ENCODE measurements around the gene HSPA4. TPM values are rescaled to one million over a fixed set of nuclear protein-coding genes. Genes with fewer than 3 reads are reported as not detected.

HSPA4 gene
- total RNA-seq, 1 experiment from 2014 or later: 237 TPM

DNA sequence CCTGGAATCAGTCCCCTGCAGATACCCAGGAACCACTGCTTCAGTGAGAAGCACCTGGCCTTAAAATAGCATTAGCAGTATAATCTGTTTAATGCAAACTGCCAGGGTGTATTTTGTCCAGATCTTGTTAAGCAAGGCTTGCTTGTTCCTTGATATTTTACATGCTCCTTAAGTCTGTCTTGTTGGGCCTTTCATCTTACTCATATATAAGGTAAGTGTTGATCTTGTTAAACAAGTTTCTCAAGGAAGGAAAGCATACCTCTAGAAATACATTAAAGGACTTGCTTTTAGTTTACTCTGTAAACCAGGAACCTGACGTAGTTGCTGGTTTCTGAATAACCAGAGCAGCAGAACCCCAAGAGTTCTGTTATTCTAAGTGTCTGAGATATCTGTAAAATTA is 13.7 kb downstream of the HSPA4 start:
- DNase-seq: no peak
- intact Hi-C loops (cut with micrococcal nuclease; ENCODE audit: unreplicated experiment): no loop called here
- Histone ChIP-seq H3K4me3 (ENCODE audit: low read depth, low read length) (no peak overlapping the region), H3K9me3 (no peaks in the 10 kb centered on the region), H3K27me3 (replicated peaks; ENCODE audit: control insufficient read depth, insufficient read depth, low read length) (no peaks in the 10 kb centered on the region), H3K36me3 (ENCODE audit: control insufficient read depth, insufficient read depth, low read length) (no peaks in the 10 kb centered on the region; the same call in 1 of the 2 replicates), H3K4me1 (peaks cover 4% of the 10 kb centered on the region)
- Mint-ChIP-seq H3K36me3 (ENCODE audit: insufficient read depth, unreplicated experiment) (peaks cover 48% of the 10 kb centered on the region), H3K9me3 (ENCODE audit: unreplicated experiment) (no peaks in the 10 kb centered on the region), H3K4me3 (ENCODE audit: unreplicated experiment) (no peak overlapping the region), H3K27ac (ENCODE audit: unreplicated experiment) (no peak overlapping the region), H3K27me3 (ENCODE audit: insufficient read depth, unreplicated experiment) (no peaks in the 10 kb centered on the region), H3K4me1 (ENCODE audit: low read depth, unreplicated experiment) (peaks cover 8% of the 10 kb centered on the region)
- BruUV-seq (replicated peaks): no TSS peak
- POLR2A ChIA-PET: interaction anchor here (0.6 kb wide), 2 partner anchors 10 to 160 kb away, joined by 3 to 5 read pairs; no protein-coding TSS in a partner anchor
- TF ChIP-seq, protein P1, sequence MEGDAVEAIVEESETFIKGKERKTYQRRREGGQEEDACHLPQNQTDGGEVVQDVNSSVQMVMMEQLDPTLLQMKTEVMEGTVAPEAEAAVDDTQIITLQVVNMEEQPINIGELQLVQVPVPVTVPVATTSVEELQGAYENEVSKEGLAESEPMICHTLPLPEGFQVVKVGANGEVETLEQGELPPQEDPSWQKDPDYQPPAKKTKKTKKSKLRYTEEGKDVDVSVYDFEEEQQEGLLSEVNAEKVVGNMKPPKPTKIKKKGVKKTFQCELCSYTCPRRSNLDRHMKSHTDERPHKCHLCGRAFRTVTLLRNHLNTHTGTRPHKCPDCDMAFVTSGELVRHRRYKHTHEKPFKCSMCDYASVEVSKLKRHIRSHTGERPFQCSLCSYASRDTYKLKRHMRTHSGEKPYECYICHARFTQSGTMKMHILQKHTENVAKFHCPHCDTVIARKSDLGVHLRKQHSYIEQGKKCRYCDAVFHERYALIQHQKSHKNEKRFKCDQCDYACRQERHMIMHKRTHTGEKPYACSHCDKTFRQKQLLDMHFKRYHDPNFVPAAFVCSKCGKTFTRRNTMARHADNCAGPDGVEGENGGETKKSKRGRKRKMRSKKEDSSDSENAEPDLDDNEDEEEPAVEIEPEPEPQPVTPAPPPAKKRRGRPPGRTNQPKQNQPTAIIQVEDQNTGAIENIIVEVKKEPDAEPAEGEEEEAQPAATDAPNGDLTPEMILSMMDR (IDR thresholded peaks at IDR 0.05; ENCODE audit: insufficient read depth in 1 of 2, low read depth in 1 of 2, low read length in 1 of 2, severe bottlenecking in 1 of 2, unreplicated experiment in 1 of 2): no peak
- CTCF ChIA-PET: no interaction called here

DNA sequence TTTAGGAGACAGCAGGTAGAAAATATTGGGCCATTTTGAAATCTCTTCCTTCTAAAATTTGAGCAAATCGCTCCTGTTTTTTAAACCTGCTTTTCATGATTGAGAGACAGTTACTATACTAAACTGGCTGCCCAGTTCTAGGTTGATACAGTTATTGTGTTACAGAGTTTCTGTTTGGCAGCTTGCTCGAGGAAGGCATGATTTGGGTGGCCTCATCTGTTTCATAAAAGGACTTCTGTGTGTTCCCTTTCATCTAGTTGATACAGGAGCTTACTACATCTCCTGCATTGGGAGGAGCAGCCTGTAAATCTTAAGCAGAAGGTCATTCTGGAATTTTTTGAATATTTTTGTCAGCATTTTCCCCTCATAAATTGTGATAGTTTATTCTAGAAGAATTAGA is 14.2 kb downstream of the HSPA4 start:
- no peaks in the 10 kb centered on the region for H3K9me3 Mint-ChIP-seq (ENCODE audit: unreplicated experiment)
- no peaks in the 10 kb centered on the region for H3K27me3 ChIP-seq (replicated peaks; ENCODE audit: control insufficient read depth, insufficient read depth, low read length)
- H3K36me3 Mint-ChIP-seq (ENCODE audit: insufficient read depth, unreplicated experiment): peaks cover 54% of the 10 kb centered on the region
- peaks cover 4% of the 10 kb centered on the region for H3K4me1 ChIP-seq
- no peak overlapping the region for H3K27ac Mint-ChIP-seq (ENCODE audit: unreplicated experiment)
- intact Hi-C loops (cut with micrococcal nuclease; ENCODE audit: unreplicated experiment): no loop called here
- TF ChIP-seq, protein P1 (IDR thresholded peaks at IDR 0.05; ENCODE audit: insufficient read depth in 1 of 2, low read depth in 1 of 2, low read length in 1 of 2, severe bottlenecking in 1 of 2, unreplicated experiment in 1 of 2): no peak
- no peak overlapping the region for H3K4me3 Mint-ChIP-seq (ENCODE audit: unreplicated experiment)
- DNase-seq: no peak
- BruUV-seq (replicated peaks): no TSS peak
- H3K36me3 ChIP-seq (ENCODE audit: control insufficient read depth, insufficient read depth, low read length): peaks cover 3% of the 10 kb centered on the region; the same call in 1 of the 2 replicates
- no peaks in the 10 kb centered on the region for H3K9me3 ChIP-seq
- no peak overlapping the region for H3K4me3 ChIP-seq (ENCODE audit: low read depth, low read length)
- H3K4me1 Mint-ChIP-seq (ENCODE audit: low read depth, unreplicated experiment): peaks cover 8% of the 10 kb centered on the region
- ChIA-PET POLR2A (interaction anchor here (0.6 kb wide), 1 partner anchor 160 kb away, joined by 3 read pairs; no protein-coding TSS in a partner anchor), CTCF (no interaction called here)
- no peaks in the 10 kb centered on the region for H3K27me3 Mint-ChIP-seq (ENCODE audit: insufficient read depth, unreplicated experiment)

DNA sequence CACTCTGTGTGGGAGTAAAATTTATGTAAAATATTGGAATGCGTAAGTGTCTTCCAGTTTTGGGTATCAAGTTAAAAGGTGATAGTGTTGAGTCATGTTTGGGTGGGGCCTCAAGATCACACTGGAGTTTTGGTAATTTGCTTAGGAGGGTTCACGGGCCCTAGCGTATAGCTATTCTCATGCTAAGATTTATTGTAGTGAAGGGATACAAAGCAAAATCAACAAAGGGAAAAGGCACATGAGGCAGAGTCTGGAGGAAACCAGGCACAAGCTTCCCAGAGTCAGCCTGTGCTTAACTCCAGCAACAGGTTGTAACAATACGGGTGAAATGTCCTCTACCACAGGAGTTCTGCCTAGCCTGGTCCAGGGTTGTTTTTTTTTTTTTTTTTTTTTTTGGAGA is 20.2 kb downstream of the HSPA4 start:
- intact Hi-C loops (cut with micrococcal nuclease; ENCODE audit: unreplicated experiment): no loop called here
- no peak overlapping the region for H3K4me3 Mint-ChIP-seq (ENCODE audit: unreplicated experiment)
- no peak for DNase-seq
- POLR2A ChIA-PET: interaction anchor here (0.7 kb wide), 1 partner anchor 153 kb away, joined by 10 read pairs; no protein-coding TSS in a partner anchor
- H3K36me3 Mint-ChIP-seq (ENCODE audit: insufficient read depth, unreplicated experiment): peaks cover 82% of the 10 kb centered on the region
- no TSS peak for BruUV-seq (replicated peaks)
- Histone ChIP-seq H3K4me1 (peaks cover 13% of the 10 kb centered on the region), H3K9me3 (no peaks in the 10 kb centered on the region), H3K4me3 (ENCODE audit: low read depth, low read length) (no peak overlapping the region), H3K36me3 (ENCODE audit: control insufficient read depth, insufficient read depth, low read length) (peaks cover 3% of the 10 kb centered on the region), H3K27me3 (replicated peaks; ENCODE audit: control insufficient read depth, insufficient read depth, low read length) (no peaks in the 10 kb centered on the region)
- CTCF ChIA-PET: interaction anchor here (0.6 to 0.7 kb wide), 2 partner anchors 18 to 115 kb away, joined by 4 to 5 read pairs; no protein-coding TSS in a partner anchor
- H3K4me1 Mint-ChIP-seq (ENCODE audit: low read depth, unreplicated experiment): peaks cover 14% of the 10 kb centered on the region
- no peaks in the 10 kb centered on the region for H3K27me3 Mint-ChIP-seq (ENCODE audit: insufficient read depth, unreplicated experiment)
- TF ChIP-seq, protein P1 (IDR thresholded peaks at IDR 0.05; ENCODE audit: insufficient read depth in 1 of 2, low read depth in 1 of 2, low read length in 1 of 2, severe bottlenecking in 1 of 2, unreplicated experiment in 1 of 2): no peak
- no peaks in the 10 kb centered on the region for H3K9me3 Mint-ChIP-seq (ENCODE audit: unreplicated experiment)
- no peak overlapping the region for H3K27ac Mint-ChIP-seq (ENCODE audit: unreplicated experiment)

Measured in Caco-2 (cell line).